Breast epithelium (tissue), 3 donors: ENCODE data around the gene MROH9.

Experiments
- CTCF ChIP-seq, 3 donors: fragments of 450-650 bp; IDR thresholded peaks; one replicate each; pipeline ENCODE4 v1.5.1; 2016 to 2017; ENCODE audit warnings: antibody characterized with exemption in 3 of 3, mild to moderate bottlenecking in 3 of 3, moderate library complexity in 3 of 3
- POLR2A ChIP-seq: fragments of 450-650 bp; IDR thresholded peaks from one replicate; pipeline ENCODE4 v1.6.1; 2016; ENCODE audit warnings: antibody characterized with exemption, mild to moderate bottlenecking, moderate library complexity
- POLR2AphosphoS5 ChIP-seq, 3 donors: sonication (generic); formaldehyde crosslinking; IDR thresholded peaks; one replicate each; pipeline ENCODE4 v1.6.1; 2017; ENCODE audit warnings: antibody characterized with exemption in 3 of 3

GRCh38 chr1:171103862-171104261, 168.5 kb downstream of the MROH9 start:
- TF ChIP-seq CTCF (IDR thresholded peaks at IDR 0.05) (no peak), POLR2A (no peak), POLR2AphosphoS5 (IDR thresholded peaks at IDR 0.05) (no peak)
